ENCODE results near the gene CSF2RB.
"Not testable (repeated sequence)": the region's sequence is repeated elsewhere in the genome, so short reads cannot be mapped to it uniquely, and the experiment has no call there.

The CSF2RB gene

GRCh38 chr22:36971341-36972125, 58.1 kb downstream of the CSF2RB start:
- no peak for DNase-seq

GRCh38 chr22:36976606-36977005, 63.2 kb downstream of the CSF2RB start:
- no peak for DNase-seq

GRCh38 chr22:36977401-36977861, 64.0 kb downstream of the CSF2RB start:
- peak; percentile 29 to 57 (median 34) for DNase-seq

DNA sequence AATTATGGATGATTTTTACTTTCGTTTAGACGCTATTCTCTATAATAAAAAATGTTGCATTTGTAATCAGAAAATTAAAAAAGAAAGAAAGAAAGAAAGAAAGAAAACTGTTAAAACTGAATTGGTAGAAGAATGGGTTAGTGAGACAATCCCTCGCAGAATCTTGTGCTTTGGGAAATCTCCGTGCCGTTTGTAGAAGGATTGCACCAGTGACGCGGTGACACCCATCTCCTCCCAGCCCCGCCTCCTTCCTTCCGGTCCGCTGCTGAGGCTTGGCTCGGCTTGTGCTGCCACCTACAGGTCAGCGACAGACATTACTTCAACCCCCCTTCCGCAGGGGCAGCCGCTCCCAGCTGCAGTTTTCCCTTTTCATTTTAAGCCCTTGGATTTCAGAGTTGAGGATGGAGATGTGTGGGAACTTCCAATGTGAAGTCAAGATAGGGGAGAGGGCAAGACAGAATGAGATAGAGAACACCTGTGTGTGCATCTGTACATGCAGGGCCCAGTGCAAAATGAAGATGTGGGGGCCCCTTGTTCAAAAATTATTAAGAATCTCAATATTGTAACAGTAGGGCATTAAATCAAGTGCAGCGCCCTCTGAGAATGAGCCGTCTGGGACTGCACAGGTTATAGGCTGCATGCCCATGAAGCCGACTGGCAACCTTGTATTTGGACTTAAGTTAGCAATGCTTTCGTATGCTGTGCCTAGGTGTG, 64.7 kb downstream of the CSF2RB start:
- DNase-seq, result peak; percentile 93 to 96 (median 96)

DNA sequence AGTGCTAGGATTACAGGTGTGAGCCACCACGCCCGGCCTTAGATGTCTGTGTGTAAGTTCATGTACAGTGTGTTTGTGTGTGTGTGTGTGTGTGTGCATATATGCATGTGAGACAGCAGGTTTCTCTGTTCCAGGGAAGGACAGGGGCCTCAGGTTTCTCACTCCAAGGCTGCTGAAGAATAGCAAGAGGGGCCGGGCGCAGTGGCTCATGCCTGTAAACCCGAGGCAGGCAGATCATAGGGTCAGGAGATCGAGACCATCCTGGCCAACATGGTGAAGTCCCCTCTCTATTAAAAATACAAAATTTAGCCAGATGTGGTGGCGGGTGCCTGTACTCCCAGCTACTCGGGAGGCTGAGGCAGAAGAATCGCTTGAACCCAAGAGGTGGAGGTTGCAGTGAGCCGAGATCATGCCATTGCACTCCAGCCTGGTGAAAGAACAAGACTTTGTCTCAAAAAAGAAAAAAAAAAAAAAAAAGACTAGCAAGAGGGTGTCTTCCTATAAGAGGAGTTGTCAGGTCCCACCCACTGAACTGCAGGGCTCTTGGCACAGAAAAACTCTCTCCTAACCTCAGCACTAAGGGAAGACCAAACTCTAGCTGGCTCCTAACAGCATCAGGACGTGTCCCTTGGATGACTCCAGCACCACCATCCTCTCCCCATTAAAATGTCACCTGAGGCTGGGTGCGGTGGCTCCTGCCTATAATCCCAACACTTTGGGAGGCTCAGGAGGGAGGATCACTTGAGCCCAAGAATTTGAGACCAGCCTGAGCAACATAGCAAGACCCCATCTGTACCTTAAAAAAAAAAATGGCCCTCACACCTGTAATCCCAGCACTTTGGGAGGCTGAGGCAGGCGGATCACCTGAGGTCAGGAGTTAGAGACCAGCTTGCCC, 65.8 kb downstream of the CSF2RB start:
- DNase-seq, result no peak

DNA sequence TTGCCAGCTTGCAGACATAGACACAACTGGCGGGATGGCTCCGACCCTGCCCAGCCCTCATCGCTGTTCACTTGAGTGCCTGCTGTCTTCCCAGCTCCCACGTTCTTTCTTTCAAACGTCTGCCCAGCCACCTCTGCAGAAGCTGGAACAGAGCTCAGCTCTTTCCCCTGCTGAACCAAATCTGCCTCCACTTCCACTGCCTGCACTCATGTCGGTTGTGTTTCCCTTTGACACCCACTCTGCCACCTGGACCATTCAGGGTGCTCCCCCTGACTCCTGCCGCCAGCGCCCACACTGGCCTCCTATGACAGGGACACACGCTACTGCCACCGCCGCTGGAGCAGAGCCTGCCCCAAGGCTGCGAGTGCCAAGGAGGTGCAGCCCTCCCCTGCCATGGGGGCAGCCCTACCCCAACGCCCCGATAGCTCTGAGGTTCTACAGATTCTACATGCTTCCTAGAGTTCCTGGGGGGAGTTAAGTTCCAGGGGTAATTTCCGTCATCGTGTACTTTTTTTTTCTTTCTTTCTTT, 67.9 kb downstream of the CSF2RB start:
- no peak for DNase-seq

DNA sequence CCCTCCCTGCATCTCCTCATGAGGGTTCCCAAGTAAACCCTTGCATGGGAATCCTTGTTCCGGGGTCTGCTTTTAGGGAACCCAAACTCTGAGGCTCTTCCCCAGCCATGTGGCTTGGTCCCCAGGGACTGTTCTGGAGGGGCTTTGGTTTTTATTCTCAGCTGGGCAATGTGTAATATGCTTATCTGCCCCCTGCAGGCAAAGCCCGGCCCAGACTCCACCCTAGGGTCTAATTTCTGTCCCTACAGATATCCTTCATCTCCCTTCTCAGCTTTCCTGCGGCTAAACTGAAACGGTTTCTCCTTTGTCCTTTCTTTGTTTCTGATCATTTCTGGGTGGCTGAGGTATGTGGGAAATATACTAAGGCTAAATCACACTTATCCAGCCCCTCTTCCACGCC, 68.7 kb downstream of the CSF2RB start:
- DNase-seq, result peak in 1 of 3 donors; percentile 25

- DNase-seq, result peak in 2 of 3 donors; percentile 31 to 47
Measured at GRCh38 chr22:36985211-36985889, 71.9 kb downstream of the CSF2RB start.

- peak; percentile 50 to 58 (median 57) for DNase-seq
Measured at GRCh38 chr22:36986242-36986821, 72.9 kb downstream of the CSF2RB start.

DNA sequence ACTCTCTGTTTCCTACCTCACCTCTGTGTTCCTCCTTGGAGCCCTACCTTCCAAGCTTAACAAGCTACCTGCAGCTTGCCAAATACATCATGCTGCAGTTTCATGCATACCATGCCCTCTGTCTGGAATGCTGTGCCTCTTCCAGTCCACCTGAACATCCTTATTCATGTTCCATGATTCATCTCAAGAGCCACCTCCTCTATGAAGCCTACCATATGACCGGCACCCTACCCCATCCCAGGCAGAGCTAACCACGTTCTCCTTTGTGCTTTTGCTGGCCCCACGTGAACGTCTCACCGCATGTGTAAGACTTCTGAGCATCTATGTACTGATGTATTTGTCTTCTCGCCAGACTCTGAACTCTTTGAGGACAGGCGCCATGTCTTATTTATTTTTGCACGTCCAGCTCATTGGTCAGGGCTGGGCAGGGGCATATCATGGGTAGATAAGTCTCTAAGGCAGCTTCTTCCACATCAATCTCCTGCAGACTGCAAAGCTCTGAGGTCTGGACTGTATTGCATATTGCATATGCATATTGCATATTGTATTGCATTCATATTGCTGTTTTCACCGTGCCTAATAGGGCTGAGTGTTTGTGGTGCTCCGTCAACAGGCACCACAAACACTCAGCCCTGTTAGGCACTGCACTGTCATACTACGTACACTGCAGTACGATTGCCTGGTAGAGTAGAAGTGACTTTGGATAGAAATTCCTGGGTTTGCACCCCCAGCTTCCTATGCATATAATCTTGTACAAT, 74.8 kb downstream of the CSF2RB start:
- no peak for DNase-seq

DNA sequence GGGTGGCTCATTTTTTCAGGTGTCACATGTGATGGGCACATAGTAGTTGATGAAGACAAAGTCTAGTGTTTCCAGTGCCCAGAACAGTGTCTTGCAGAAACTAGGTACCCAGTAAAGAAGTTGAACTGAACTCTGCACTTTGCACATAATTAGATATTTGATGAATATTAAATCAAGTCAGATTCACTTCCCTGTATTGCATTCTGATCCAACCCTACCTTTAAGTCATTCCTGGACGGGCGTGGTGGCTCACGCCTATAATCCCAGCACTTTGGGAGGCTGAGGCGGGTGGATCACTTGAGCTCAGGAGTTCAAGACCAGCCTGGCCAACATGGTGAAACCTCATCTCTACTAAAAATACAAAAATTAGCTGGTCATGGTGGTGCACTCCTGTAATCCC, 75.6 kb downstream of the CSF2RB start:
- DNase-seq, result not testable (repeated sequence)
